ENCODE measurements around the gene SBF2. TPM values are rescaled to one million over a fixed set of nuclear protein-coding genes. Genes with fewer than 3 reads are reported as not detected.
"Not testable (repeated sequence)": the region's sequence is repeated elsewhere in the genome, so short reads cannot be mapped to it uniquely, and the experiment has no call there.

The SBF2 gene
- total RNA-seq, 1 donor from 2014 or later, result 141 TPM

DNA sequence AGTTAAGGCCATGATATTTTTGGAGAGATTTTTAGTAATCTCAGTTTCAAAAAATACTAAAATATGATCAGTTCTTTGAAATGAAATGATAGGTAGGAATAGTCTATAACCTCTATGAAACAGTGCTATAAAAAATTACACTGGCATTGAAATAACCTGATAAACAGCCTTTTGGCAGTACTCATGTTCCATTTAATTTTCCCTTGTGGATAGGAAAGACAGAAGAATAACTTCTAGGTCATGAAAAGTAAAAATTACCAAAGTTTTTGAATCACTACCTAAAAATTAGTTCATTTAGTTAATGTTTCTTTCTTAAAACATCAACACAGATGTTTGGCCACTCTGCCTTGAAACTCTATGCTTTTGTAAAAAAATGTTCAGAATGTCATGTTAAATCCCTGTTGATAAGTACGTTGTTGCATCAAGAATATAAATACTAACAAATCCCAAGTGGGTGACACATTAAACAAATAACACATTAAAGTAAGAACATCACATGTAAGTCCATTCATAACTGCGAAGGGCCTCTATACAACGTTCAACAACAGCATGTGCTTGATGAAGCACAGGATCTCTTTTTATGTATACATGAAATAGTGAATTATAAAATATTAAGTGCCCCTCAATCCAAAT is 339.9 kb downstream of the SBF2 start:
- DNase-seq (ENCODE audit: low spot score) (no peak), ATAC-seq (peak; percentile 66)
- intact Hi-C loops (cut with DNase I), result no loop called here

GRCh38 chr11:9952511-9953196 is 341.4 kb downstream of the SBF2 start:
- DNase-seq (ENCODE audit: low spot score) (no peak), ATAC-seq (no peak)
- intact Hi-C loops (cut with DNase I), result no loop called here

DNA sequence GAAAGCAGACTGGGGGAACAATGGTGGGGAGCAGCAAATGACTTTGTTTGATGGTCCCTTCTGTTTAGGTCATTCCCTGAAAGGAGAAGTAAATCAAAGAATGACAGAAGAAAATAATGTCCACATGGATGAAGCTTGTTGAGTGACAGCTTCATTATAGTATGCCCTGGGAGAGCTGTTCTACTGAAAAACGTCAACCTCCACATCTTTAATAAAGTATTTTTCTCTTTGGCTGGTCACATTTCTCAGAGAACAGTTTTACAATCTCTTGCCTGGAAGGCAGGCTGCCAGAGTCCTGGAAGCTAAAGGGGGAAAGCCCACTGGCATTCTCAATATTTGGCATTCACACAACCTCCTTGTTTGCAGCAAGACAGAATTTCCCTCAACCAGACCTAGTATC is 342.2 kb downstream of the SBF2 start:
- DNase-seq (ENCODE audit: low spot score) (no peak), ATAC-seq (peak; percentile 24)
- intact Hi-C loops (cut with DNase I), result no loop called here

GRCh38 chr11:9950462-9950861 is 343.6 kb downstream of the SBF2 start:
- intact Hi-C loops (cut with DNase I), result no loop called here
- ATAC-seq, result no peak
- no peak for DNase-seq (ENCODE audit: low spot score)

DNA sequence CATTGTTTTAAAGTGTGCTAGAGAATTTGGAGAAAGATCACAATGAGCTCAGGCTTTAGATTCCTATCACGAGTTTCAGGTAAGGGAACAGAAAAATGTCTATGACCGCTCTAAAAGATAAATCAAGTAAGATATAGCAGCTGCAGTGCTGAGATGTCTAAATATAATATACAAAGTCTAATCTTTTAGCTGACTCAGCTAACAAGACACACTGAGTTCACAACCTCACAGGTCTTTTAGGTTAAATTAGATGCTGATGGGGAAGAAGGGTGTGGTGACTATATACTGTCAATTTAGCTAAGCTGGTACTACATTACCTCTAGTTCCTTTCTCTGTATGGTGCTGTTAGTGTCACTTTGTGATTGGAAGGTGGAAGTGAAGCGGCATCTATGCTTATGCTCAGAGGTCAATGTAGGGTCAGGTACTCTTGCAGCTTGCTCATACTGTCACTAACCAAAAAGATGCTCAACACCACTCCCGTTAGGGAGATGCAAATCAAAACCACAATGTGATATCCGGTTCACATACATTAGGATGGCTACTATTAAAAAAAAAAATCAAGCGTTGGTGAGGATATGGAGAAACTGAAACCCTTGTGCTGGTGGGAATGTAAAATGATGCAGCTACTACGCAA is 346.7 kb downstream of the SBF2 start:
- DNase-seq (ENCODE audit: low spot score) (no peak), ATAC-seq (no peak)
- intact Hi-C loops (cut with DNase I), result no loop called here

DNA sequence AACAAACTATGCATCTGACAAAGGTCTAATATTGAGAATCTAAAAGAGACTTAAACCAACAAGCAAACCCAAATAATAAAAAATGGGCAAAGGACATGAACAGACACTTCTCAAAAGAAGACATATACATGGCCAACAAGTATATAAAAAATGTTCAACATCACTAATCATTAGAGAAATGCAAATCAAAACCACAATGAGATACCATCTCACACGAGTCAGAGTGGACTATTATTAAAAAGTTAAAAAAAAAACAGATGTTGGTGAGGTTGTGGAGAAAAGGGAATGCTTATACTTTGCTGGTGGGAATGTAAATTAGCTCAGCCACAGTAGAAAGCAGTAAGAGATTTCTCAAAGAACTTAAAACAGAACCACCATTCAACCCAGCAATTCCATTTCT is 348.3 kb downstream of the SBF2 start:
- ATAC-seq; intact Hi-C loops (cut with DNase I); DNase-seq (ENCODE audit: low spot score): not testable (repeated sequence)

- DNase-seq (ENCODE audit: low spot score) (no peak), ATAC-seq (peak; percentile 98)
These were observed 350.5 kb downstream of the SBF2 start for GRCh38 chr11:9943386-9944110.

GRCh38 chr11:9941991-9942390 is 352.0 kb downstream of the SBF2 start:
- intact Hi-C loops (cut with DNase I), result no loop called here
- DNase-seq (ENCODE audit: low spot score) (no peak), ATAC-seq (no peak)

More at GRCh38 chr11:9943386-9944110, 350.5 kb downstream of the SBF2 start:
- intact Hi-C loops (cut with DNase I), result no loop called here

- intact Hi-C loops (cut with DNase I); ATAC-seq; DNase-seq (ENCODE audit: low spot score): not testable (repeated sequence)
These were observed 354.9 kb downstream of the SBF2 start for GRCh38 chr11:9939150-9939549.

DNA sequence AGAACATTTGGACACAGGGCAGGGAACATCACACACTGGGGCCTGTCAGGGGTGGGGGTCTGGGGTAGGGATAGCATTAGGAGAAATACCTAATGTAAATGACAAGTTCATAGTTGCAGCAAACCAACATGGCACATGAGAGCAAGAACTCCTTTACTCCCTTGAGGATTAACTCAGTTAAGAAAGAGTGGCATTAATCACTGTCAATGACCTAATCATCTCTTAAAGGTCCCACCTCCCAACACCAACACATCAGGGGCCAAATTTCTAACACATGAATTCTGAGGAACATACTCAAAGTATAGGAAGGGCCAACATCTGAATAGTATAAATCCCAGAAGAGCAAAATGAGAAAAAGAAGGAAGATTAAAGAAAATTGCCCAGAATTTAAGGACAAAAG is 357.3 kb downstream of the SBF2 start:
- DNase-seq (ENCODE audit: low spot score), result no peak
- intact Hi-C loops (cut with DNase I), result no loop called here
- ATAC-seq, result no peak

GRCh38 chr11:9932843-9933242 is 361.2 kb downstream of the SBF2 start:
- ATAC-seq; DNase-seq (ENCODE audit: low spot score); intact Hi-C loops (cut with DNase I): not testable (repeated sequence)

DNA sequence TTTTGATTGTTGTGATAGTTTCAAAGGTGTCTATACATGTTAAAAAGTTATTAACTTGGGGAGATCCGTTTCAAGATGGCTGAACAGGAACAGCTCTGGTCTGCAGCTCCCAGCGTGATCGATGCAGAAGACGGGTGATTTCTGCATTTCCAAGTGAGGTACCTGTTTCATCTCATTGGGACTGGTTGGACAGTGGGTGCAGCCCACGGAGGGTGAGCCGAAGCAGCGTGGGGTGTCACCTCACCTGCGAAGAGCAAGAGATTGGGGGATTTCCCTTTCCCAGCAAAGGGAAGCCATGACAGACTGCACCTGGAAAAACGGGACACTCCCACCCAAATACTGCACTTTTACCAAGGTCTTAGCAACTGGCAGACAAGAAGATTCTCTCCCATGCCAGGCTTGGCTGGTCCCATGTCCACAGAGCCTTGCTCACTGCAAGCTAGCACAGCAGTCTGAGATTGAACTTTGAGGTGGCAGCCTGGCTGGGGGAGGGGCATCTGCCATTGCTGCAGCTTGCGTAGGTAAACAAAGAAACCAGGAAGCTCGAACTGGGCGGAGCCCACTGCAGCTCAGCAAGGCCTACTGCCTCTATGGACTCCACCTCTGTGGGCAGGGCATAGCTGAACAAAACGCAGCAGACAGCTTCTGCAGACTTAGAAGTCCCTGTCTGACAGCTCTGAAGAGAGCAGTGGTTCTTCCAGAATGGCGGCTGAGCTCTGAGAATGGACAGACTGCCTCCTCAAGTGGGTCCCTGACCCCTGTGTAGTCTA is 363.3 kb downstream of the SBF2 start:
- intact Hi-C loops (cut with DNase I); DNase-seq (ENCODE audit: low spot score); ATAC-seq: not testable (repeated sequence)

GRCh38 chr11:9927670-9928069 is 366.3 kb downstream of the SBF2 start:
- intact Hi-C loops (cut with DNase I), result no loop called here
- ATAC-seq, result no peak
- DNase-seq (ENCODE audit: low spot score), result no peak

DNA sequence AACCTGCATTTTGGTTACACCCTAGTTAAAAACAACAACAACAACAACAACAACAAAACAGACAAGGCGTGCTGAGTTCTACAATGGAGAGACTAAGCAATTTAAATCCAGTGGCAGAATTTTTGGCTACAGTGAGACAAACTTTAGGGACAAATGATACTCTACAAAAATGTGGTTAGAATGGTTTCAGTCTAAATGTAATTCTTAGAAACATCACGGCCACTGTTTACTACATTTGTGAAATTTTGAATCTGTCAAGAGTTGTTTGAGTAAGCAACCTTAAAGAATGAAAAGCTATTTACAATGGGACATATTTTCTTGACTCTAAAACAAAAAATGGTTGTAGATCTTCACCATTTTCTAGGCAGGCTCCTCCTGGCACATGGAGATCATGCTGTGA is 370.7 kb downstream of the SBF2 start:
- DNase-seq (ENCODE audit: low spot score) (no peak), ATAC-seq (no peak)
- intact Hi-C loops (cut with DNase I), result no loop called here

GRCh38 chr11:9922806-9923205 is 371.2 kb downstream of the SBF2 start:
- ATAC-seq (no peak), DNase-seq (ENCODE audit: low spot score) (no peak)
- intact Hi-C loops (cut with DNase I), result no loop called here

GRCh38 chr11:9916480-9916879 is 377.5 kb downstream of the SBF2 start:
- ATAC-seq (no peak), DNase-seq (ENCODE audit: low spot score) (no peak)
- intact Hi-C loops (cut with DNase I), result no loop called here

GRCh38 chr11:9914064-9914463 is 380.0 kb downstream of the SBF2 start:
- intact Hi-C loops (cut with DNase I), result no loop called here
- DNase-seq (ENCODE audit: low spot score) (no peak), ATAC-seq (no peak)

- peak; percentile 79 for ATAC-seq
- no peak for DNase-seq (ENCODE audit: low spot score)
- intact Hi-C loops (cut with DNase I), result no loop called here
These were observed 387.8 kb downstream of the SBF2 start for GRCh38 chr11:9905960-9906791.

Measured in sciatic nerve (tissue), 2 donors.